Lung (tissue), 12 donors: ENCODE results near the gene ASH1L. TPM values are rescaled to one million over a fixed set of nuclear protein-coding genes. Genes with fewer than 3 reads are reported as not detected.
"Not testable (repeated sequence)": the region's sequence is repeated elsewhere in the genome, so short reads cannot be mapped to it uniquely, and the experiment has no call there.

Source experiments
- ATAC-seq: fragments of 200-7000 bp; cut with Tn5 transposase; one replicate; pipeline ENCODE4 v1.9.1; 2020; ENCODE audit warnings: moderate number of reproducible peaks; ENCODE audit not compliant: insufficient read depth, low FRiP score
- DNase-seq, 3 donors: peaks; one replicate each; pipeline ENCODE4 v3.0.0-alpha.2; 2013 to 2017
- H3K27ac ChIP-seq, 2 donors: one replicate each; pipeline ENCODE4 v1.5.1; 2013; ENCODE audit warnings: mild to moderate bottlenecking in 2 of 2, moderate library complexity in 2 of 2, control low read depth in 1 of 2, inconsistent platforms in 1 of 2, low read depth in 1 of 2, low read length in 1 of 2
- H3K27me3 ChIP-seq, 3 donors: one replicate each; pipeline ENCODE4 v1.5.1; 2013; ENCODE audit warnings: low read length in 2 of 3; ENCODE audit not compliant: control insufficient read depth in 3 of 3, insufficient read depth in 3 of 3
- H3K36me3 ChIP-seq, 4 donors: one replicate each; pipeline ENCODE4 v1.5.1; 2013; ENCODE audit warnings: low read length in 4 of 4, mild to moderate bottlenecking in 1 of 4, moderate library complexity in 1 of 4; ENCODE audit not compliant: control insufficient read depth in 4 of 4, insufficient read depth in 4 of 4
- H3K4me1 ChIP-seq, 5 donors: one replicate each; pipeline ENCODE4 v1.5.1; 2013; ENCODE audit warnings: low read length in 5 of 5, mild to moderate bottlenecking in 2 of 5, moderate library complexity in 1 of 5; ENCODE audit not compliant: control insufficient read depth in 5 of 5, insufficient read depth in 5 of 5
- H3K4me3 ChIP-seq: one replicate; pipeline ENCODE4 v1.5.1; 2013; ENCODE audit warnings: mild to moderate bottlenecking, control low read depth, moderate library complexity
- H3K9ac ChIP-seq, 2 donors: one replicate each; pipeline ENCODE4 v1.5.1; 2013; ENCODE audit warnings: low read length in 2 of 2, control low read depth in 1 of 2; ENCODE audit not compliant: insufficient read depth in 1 of 2
- H3K9me3 ChIP-seq, 4 donors: one replicate each; pipeline ENCODE4 v1.5.1; 2013; ENCODE audit warnings: low read length in 3 of 4, mild to moderate bottlenecking in 1 of 4, moderate library complexity in 1 of 4; ENCODE audit not compliant: control insufficient read depth in 4 of 4, insufficient read depth in 3 of 4
- CTCF ChIP-seq: IDR thresholded peaks from 2 replicates; pipeline ENCODE4 v1.5.1; 2012; ENCODE audit warnings: mild to moderate bottlenecking; ENCODE audit errors: control extremely low read depth, extremely low read depth
- WGBS, 2 donors: extraction: QIAGEN DNeasy Blood & Tissue Kit; methylation state at CpG; one replicate each; pipeline ENCODE4 v1.1.7; 2013; 5-methylcytosine and 5-hydroxymethylcytosine counted together
- polyA plus RNA-seq, 2 donors: library from polyadenylated mRNA; stranded (reverse); fragments of 200-250 nt; gene quantifications; one replicate each; pipeline ENCODE4 v1.2.1, GENCODE V29; 2013
- total RNA-seq, 2 donors: library from RNA; depleted of rRNA in 1 of 2; stranded (reverse); fragments of >200 nt in 1 of 2; gene quantifications; one replicate each; pipeline ENCODE4 v1.2.1, GENCODE V29; 2014 to 2021
- donor health status: control.
- donor health status: control.
- donor health status: Bipolar disorder and iron deficiency.
- donor health status: healthy.
- donor health status: DM: yes; HTN: yes; CAD: no.

The ASH1L gene
- total and polyA plus RNA-seq, 4 donors: 8.1 to 92.5 (median 27.5) TPM

GRCh38 chr1:155596864-155597263 is 34.3 kb upstream of the ASH1L start:
- no peak overlapping the region for H3K4me3 ChIP-seq
- no peak for ATAC-seq
- WGBS, 2 donors: 96 to 99% methylated on average over 5 of the region's 5 CpGs
- no peaks in the 10 kb centered on the region for H3K9me3 ChIP-seq
- no peak overlapping the region for H3K9ac ChIP-seq
- DNase-seq: no peak
- H3K27me3 ChIP-seq: peaks cover 0 to 2% (median 0%) of the 10 kb centered on the region in 3 donors
- no peaks in the 10 kb centered on the region for H3K36me3 ChIP-seq
- peaks cover 0 to 1% (median 0%) of the 10 kb centered on the region in 5 donors for H3K4me1 ChIP-seq
- TF ChIP-seq CTCF: no peak
- no peak overlapping the region for H3K27ac ChIP-seq

GRCh38 chr1:155595877-155596474 is 33.4 kb upstream of the ASH1L start:
- not testable (repeated sequence) for H3K27me3 ChIP-seq, H3K9ac ChIP-seq, H3K27ac ChIP-seq, H3K9me3 ChIP-seq, DNase-seq, H3K36me3 ChIP-seq, H3K4me1 ChIP-seq, H3K4me3 ChIP-seq, ATAC-seq
- WGBS, 2 donors: 75 to 84% methylated on average over 3 of the region's 3 CpGs

GRCh38 chr1:155591770-155592169 is 29.2 kb upstream of the ASH1L start:
- ATAC-seq: no peak
- Histone ChIP-seq H3K9ac (no peak overlapping the region), H3K4me3 (no peak overlapping the region), H3K27me3 (no peaks in the 10 kb centered on the region), H3K36me3 (peaks cover 0 to 2% (median 0%) of the 10 kb centered on the region in 4 donors), H3K4me1 (no peaks in the 10 kb centered on the region), H3K9me3 (no peaks in the 10 kb centered on the region), H3K27ac (no peak overlapping the region)
- TF ChIP-seq CTCF: peak; percentile 49
- 38 to 39% methylated on average over 6 of the region's 6 CpGs for WGBS, 2 donors
- DNase-seq: peak; percentile 16 to 75 (median 68)

- 94% methylated on average over 20 of the region's 20 CpGs for WGBS, 2 donors
- ATAC-seq: not testable (repeated sequence)
These were observed 28.1 kb upstream of the ASH1L start for GRCh38 chr1:155590516-155591247.

GRCh38 chr1:155589282-155589681 is 26.7 kb upstream of the ASH1L start:
- not testable (repeated sequence) for H3K9me3 ChIP-seq, ATAC-seq, H3K4me3 ChIP-seq, H3K4me1 ChIP-seq, DNase-seq, H3K27me3 ChIP-seq, H3K9ac ChIP-seq, H3K36me3 ChIP-seq, H3K27ac ChIP-seq
- WGBS, 2 donors: 87 to 100% methylated on average over 2 to 3 of the region's 3 CpGs

More at GRCh38 chr1:155590516-155591247, 28.1 kb upstream of the ASH1L start:
- not testable (repeated sequence) for H3K4me3 ChIP-seq, DNase-seq, H3K27me3 ChIP-seq, H3K4me1 ChIP-seq, H3K27ac ChIP-seq, H3K9me3 ChIP-seq, H3K9ac ChIP-seq, H3K36me3 ChIP-seq

- not testable (repeated sequence) for H3K27ac ChIP-seq, H3K27me3 ChIP-seq, H3K4me3 ChIP-seq, H3K4me1 ChIP-seq, H3K36me3 ChIP-seq, H3K9ac ChIP-seq, H3K9me3 ChIP-seq, DNase-seq, ATAC-seq
- WGBS, 2 donors: 94 to 96% methylated on average over 5 to 6 of the region's 6 CpGs
These were observed 21.2 kb upstream of the ASH1L start for GRCh38 chr1:155583846-155584245.
